ENCODE results near the gene TIMM22.

- TF ChIP-seq CTCF (IDR thresholded peaks at IDR 0.05): no peak
- TF ChIP-seq EP300 (IDR thresholded peaks at IDR 0.05): no peak
Measured at GRCh38 chr17:1035546-1036170, 38.7 kb downstream of the TIMM22 start.

All from stomach (tissue), 4 donors.